Fibroblast of the conjunctiva (primary cell): ENCODE results near the gene CTCFL.
"Not testable (repeated sequence)": the region's sequence is repeated elsewhere in the genome, so short reads cannot be mapped to it uniquely, and the experiment has no call there.

Source experiments
- DNase-seq: peaks from one replicate; pipeline ENCODE4 v3.0.0-alpha.2; 2010; ENCODE audit warnings: low read depth

CTCFL gene

GRCh38 chr20:57536120-57536708 lies 11.3 kb upstream of the CTCFL start:
- no peak for DNase-seq

- DNase-seq = no peak
Observed at GRCh38 chr20:57535297-57535696, 10.4 kb upstream of the CTCFL start.

- no peak for DNase-seq
Observed at GRCh38 chr20:57532104-57532503, 7.2 kb upstream of the CTCFL start.

- no peak for DNase-seq
Observed at GRCh38 chr20:57530327-57530981, 5.5 kb upstream of the CTCFL start.

- no peak for DNase-seq
Observed at GRCh38 chr20:57529810-57530209, 4.9 kb upstream of the CTCFL start.

GRCh38 chr20:57529160-57529585 lies 4.2 kb upstream of the CTCFL start:
- no peak for DNase-seq

DNA sequence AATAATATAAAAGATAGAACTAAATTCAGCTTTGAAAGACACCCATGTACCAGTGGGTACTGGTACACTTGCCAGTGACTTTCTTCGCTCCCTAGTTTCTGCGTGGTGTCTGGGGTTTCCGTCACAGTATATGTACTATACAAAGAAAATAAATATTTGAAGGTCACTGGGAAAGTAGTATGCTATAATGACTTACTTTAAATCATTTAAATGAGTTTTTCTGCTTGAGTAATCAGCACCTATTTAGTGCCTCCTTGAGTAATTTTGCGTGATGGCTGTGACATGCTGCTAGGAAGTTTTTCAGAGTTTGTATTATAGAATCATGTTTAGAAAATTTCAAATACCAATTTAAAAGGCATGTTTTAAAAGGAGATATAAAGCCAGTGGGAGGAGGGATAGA lies 3.2 kb upstream of the CTCFL start:
- DNase-seq = no peak

- no peak for DNase-seq
Observed at GRCh38 chr20:57527728-57528127, 2.8 kb upstream of the CTCFL start.

DNA sequence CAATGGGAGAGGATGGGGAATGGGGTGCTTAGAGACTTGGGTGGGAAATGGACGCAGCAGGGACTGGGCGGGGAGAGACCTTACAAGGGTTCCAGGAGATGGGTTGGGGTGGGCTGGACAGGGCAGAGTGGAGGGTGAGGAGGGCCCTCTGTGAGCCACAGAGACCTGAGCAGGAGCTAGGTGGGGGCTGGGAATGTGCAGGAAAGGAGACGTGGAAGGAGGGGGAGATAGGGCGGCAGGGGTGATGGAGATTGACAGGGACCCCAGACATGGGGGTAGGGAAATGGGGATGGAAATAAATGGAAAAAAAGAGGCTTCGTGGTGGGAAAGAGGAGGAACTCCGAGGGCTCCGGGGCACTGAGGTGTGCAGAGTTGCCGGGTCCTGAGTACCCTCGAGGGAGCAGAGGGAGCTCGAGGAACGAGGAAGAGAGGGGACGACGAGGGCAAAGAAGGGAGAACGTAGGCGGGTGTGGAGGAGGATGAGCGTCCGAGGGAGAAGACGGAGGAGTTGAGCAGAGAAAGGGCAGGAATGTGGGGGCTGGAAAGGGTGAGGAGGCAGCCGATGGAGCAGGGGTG lies 2.0 kb upstream of the CTCFL start:
- no peak for DNase-seq

GRCh38 chr20:57526087-57526884 lies 1.3 kb upstream of the CTCFL start:
- DNase-seq = no peak

GRCh38 chr20:57525328-57526086 lies 567 bp upstream of the CTCFL start:
- no peak for DNase-seq

DNA sequence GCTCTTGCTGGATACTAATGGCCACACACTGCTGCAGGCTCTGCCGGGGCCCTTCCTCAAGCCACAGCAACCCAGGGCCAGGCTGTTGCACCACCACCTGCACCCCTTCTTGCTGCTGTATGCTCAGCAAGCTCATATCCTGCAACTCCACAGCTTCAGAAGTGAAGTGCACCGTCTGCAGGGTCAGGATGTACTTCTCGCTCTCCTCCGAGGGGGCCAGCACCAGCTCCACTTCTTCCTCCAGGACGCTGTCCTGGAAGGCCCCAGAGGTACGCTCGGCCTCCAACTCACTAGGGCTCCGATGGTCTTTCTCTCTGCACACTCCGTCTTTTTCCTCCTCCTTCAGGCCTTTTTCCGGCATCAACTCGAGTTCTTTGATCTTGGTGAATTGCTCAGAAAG lies 1.2 kb downstream of the CTCFL start:
- no peak for DNase-seq

DNA sequence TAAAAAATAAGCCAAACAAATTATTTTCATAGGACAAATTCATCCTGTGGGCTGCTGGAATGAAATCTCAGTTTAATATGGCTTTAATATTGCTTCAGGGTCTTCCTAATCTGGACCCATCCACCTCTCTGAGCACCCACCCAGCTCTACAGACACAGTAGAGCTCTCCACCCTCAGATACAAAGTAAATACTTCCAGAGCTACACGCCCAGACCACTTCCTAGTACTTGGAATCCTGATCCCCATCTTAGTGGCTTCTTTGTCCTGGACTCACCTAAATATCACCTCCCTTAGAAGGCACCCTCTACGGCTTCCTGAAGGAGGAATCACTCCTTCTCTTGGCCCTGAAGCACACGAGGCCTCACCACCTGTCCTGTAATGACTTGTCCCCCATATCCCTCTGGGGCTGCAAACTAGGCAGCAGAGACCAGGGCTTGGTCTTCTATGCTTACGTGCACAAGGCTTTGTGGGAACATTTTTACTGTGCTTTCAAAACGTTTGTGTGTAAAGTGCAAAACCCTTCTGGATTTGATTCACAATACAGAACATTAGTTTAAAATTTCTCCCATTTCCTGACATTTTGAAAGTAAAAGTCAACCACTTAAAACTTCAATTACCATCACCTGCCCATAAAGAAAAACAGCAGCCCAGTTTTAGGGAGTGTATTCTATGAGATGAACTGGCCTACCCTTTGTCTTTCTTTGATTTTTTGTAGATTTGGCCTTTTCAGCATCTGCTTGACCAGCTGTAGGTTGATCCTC lies 2.4 kb downstream of the CTCFL start:
- no peak for DNase-seq

DNA sequence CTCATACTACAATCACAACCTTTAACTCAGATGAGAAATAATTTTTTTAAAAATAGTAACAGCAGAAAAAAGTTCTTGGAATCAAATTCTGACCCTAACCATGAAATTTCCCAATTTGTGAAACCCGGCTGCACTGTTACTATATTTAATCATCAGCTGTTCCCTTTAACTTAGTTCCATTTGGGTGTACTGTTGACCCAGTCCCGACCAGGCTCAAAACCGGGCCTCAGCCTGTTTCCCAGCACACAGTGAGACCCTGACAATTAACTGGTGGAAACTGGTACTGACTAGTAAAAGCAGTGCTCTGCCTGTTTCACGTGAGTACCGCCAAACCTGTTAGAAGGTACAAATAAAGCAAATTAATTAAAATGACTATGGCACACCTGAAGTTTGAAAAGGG lies 7.0 kb downstream of the CTCFL start:
- DNase-seq = no peak

GRCh38 chr20:57514273-57514751 lies 10.6 kb downstream of the CTCFL start:
- DNase-seq = peak; percentile 52

DNA sequence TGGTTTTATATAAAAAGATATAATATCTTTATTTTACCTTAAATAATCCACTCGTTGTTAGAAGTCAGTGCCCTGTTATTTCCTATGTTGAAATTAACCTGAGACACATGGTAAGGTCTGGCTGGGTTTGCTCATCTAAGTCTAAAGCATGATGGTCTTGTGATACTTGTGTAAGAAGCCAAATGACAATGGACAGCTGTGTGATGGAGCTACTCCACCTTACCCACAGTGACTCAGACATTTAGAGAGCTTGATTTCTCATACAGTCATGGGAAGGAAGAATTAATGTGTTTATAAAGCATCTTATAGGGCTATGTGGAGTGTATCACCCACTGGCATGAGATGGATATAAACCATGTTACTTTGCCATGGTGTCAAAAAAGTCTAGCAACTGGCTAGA lies 11.7 kb downstream of the CTCFL start:
- DNase-seq = no peak

- no peak for DNase-seq
Observed at GRCh38 chr20:57512432-57512831, 12.5 kb downstream of the CTCFL start.

- not testable (repeated sequence) for DNase-seq
Observed at GRCh38 chr20:57511709-57512108, 13.2 kb downstream of the CTCFL start.

- no peak for DNase-seq
Observed at GRCh38 chr20:57509665-57510237, 15.2 kb downstream of the CTCFL start.

GRCh38 chr20:57508831-57509230 lies 16.1 kb downstream of the CTCFL start:
- DNase-seq = no peak

- DNase-seq = no peak
Observed at GRCh38 chr20:57508381-57508780, 16.6 kb downstream of the CTCFL start.
